H9 (cell line): ENCODE measurements around the gene NR2F1-AS1. TPM values are rescaled to one million over a fixed set of nuclear protein-coding genes. Genes with fewer than 3 reads are reported as not detected.

Experiments
- DNase-seq: peaks from one replicate; pipeline ENCODE4 v3.0.0-alpha.2; 2017
- H2AFZ ChIP-seq: one replicate; pipeline ENCODE4 v1.6.1; 2013; ENCODE audit warnings: mild to moderate bottlenecking, low read length, control low read depth, moderate library complexity
- H2AK5ac ChIP-seq: 2 replicates; pipeline ENCODE4 v1.6.1; 2013; ENCODE audit warnings: low read length, control low read depth, mixed read lengths; ENCODE audit not compliant: insufficient read length
- H2BK120ac ChIP-seq: one replicate; pipeline ENCODE4 v1.6.1; 2013; ENCODE audit warnings: low read depth, mild to moderate bottlenecking, low read length, control low read depth, inconsistent platforms; ENCODE audit not compliant: poor library complexity, severe bottlenecking
- H2BK12ac ChIP-seq: 2 replicates; pipeline ENCODE4 v1.6.1; 2013; ENCODE audit warnings: low read length, control low read depth, mixed read lengths, low read depth; ENCODE audit not compliant: insufficient read length
- H2BK15ac ChIP-seq: 2 replicates; pipeline ENCODE4 v1.6.1; 2013; ENCODE audit warnings: low read depth, low read length, control low read depth
- H2BK20ac ChIP-seq: one replicate; pipeline ENCODE4 v1.6.1; 2013; ENCODE audit warnings: low read depth, mild to moderate bottlenecking, low read length, control low read depth, inconsistent platforms; ENCODE audit not compliant: poor library complexity, severe bottlenecking
- H2BK5ac ChIP-seq: 2 replicates; pipeline ENCODE4 v1.6.1; 2013; ENCODE audit warnings: low read length, control low read depth, mixed read lengths; ENCODE audit not compliant: insufficient read length
- H3K14ac ChIP-seq: 2 replicates; pipeline ENCODE4 v1.6.1; 2013; ENCODE audit warnings: low read length, control low read depth; ENCODE audit not compliant: insufficient read depth
- H3K18ac ChIP-seq: 2 replicates; pipeline ENCODE4 v1.6.1; 2013; ENCODE audit warnings: low read depth, mild to moderate bottlenecking, mixed read lengths, low read length, control low read depth; ENCODE audit not compliant: insufficient read length
- H3K23ac ChIP-seq: 2 replicates; pipeline ENCODE4 v1.6.1; 2013; ENCODE audit warnings: low read length, control low read depth, mixed read lengths, low read depth; ENCODE audit not compliant: insufficient read length
- H3K23me2 ChIP-seq: 2 replicates; pipeline ENCODE4 v1.6.1; 2013; ENCODE audit warnings: low read depth, mild to moderate bottlenecking, mixed read lengths, low read length, control low read depth; ENCODE audit not compliant: insufficient read length, poor library complexity, severe bottlenecking
- H3K27ac ChIP-seq: 2 replicates; pipeline ENCODE4 v1.5.1; 2013; ENCODE audit warnings: low read length, control low read depth, mixed read lengths, low read depth; ENCODE audit not compliant: insufficient read length
- H3K27me3 ChIP-seq: 2 replicates; pipeline ENCODE4 v1.6.1; 2013; ENCODE audit warnings: low read length, control low read depth, inconsistent platforms; ENCODE audit not compliant: insufficient read depth
- H3K4ac ChIP-seq: 2 replicates; pipeline ENCODE4 v1.6.1; 2013; ENCODE audit warnings: low read depth, mild to moderate bottlenecking, control low read depth, inconsistent platforms, low read length, moderate library complexity
- H3K4me1 ChIP-seq: 2 replicates; pipeline ENCODE4 v1.6.1; 2013; ENCODE audit warnings: low read length, control low read depth, inconsistent platforms; ENCODE audit not compliant: insufficient read depth
- H3K4me2 ChIP-seq: 2 replicates; pipeline ENCODE4 v1.6.1; 2013; ENCODE audit warnings: low read length, control low read depth, mixed read lengths; ENCODE audit not compliant: insufficient read length, insufficient read depth
- H3K56ac ChIP-seq: 2 replicates; pipeline ENCODE4 v1.6.1; 2013; ENCODE audit warnings: low read depth, mild to moderate bottlenecking, mixed read lengths, low read length, control low read depth; ENCODE audit not compliant: insufficient read length
- H3K79me1 ChIP-seq: 2 replicates; pipeline ENCODE4 v1.6.1; 2013; ENCODE audit warnings: low read depth, mild to moderate bottlenecking, moderate library complexity, low read length, control low read depth, inconsistent platforms; ENCODE audit not compliant: insufficient read depth, poor library complexity, severe bottlenecking
- H3K79me2 ChIP-seq: 2 replicates; pipeline ENCODE4 v1.6.1; 2013; ENCODE audit warnings: low read length, control low read depth, inconsistent platforms; ENCODE audit not compliant: insufficient read depth
- H3K9ac ChIP-seq: 2 replicates; pipeline ENCODE4 v1.6.1; 2013; ENCODE audit warnings: low read length, control low read depth, mixed read lengths; ENCODE audit not compliant: insufficient read length; ENCODE audit errors: extremely low read depth
- H3K9me3 ChIP-seq: one replicate; pipeline ENCODE4 v1.6.1; 2013; ENCODE audit warnings: low read depth, low read length, inconsistent platforms; ENCODE audit not compliant: control insufficient read depth
- H3T11ph ChIP-seq: one replicate; pipeline ENCODE4 v1.6.1; 2013; ENCODE audit warnings: mild to moderate bottlenecking, low read length, control low read depth, inconsistent platforms
- H4K20me1 ChIP-seq: one replicate; pipeline ENCODE4 v1.6.1; 2013; ENCODE audit not compliant: control insufficient read depth, insufficient read length, insufficient read depth
- H4K5ac ChIP-seq: 2 replicates; pipeline ENCODE4 v1.6.1; 2013; ENCODE audit warnings: low read depth, mild to moderate bottlenecking, mixed read lengths, low read length, control low read depth; ENCODE audit not compliant: insufficient read length
- H4K8ac ChIP-seq: replicated peaks from 2 replicates; pipeline ENCODE4 v1.6.1; 2013; ENCODE audit warnings: low read length, control low read depth, mixed read lengths, low read depth; ENCODE audit not compliant: insufficient read length
- H4K91ac ChIP-seq: 2 replicates; pipeline ENCODE4 v1.6.1; 2013; ENCODE audit warnings: low read depth, mild to moderate bottlenecking, moderate library complexity, mixed read lengths, low read length, control low read depth; ENCODE audit not compliant: insufficient read length
- H3K27ac Mint-ChIP-seq, 3 experiments: 2 replicates in 2 of 3; 3 replicates in 1 of 3; pipeline ENCODE4 v1.8.0; 2020 to 2021; ENCODE audit warnings: mixed read lengths in 3 of 3, mild to moderate bottlenecking in 1 of 3, moderate library complexity in 1 of 3
- H3K27me3 Mint-ChIP-seq: 2 replicates; pipeline ENCODE4 v1.8.0; 2021; ENCODE audit warnings: low read depth, mild to moderate bottlenecking, moderate library complexity, mixed read lengths
- H3K36me3 Mint-ChIP-seq, 3 experiments: 2 replicates in 2 of 3; 3 replicates in 1 of 3; pipeline ENCODE4 v1.8.0; 2020 to 2021; ENCODE audit warnings: low read depth in 3 of 3, mixed read lengths in 3 of 3; ENCODE audit not compliant: insufficient read depth in 1 of 3
- H3K4me1 Mint-ChIP-seq, 2 experiments: 2 replicates each; pipeline ENCODE4 v1.8.0; 2020; ENCODE audit warnings: mixed read lengths in 2 of 2
- H3K4me3 Mint-ChIP-seq, 2 experiments: 2 replicates in 1 of 2; 3 replicates in 1 of 2; pipeline ENCODE4 v1.8.0; 2020 to 2021; ENCODE audit warnings: mild to moderate bottlenecking in 2 of 2, mixed read lengths in 2 of 2, moderate library complexity in 1 of 2
- H3K9me3 Mint-ChIP-seq, 2 experiments: 2 replicates in 1 of 2; 3 replicates in 1 of 2; pipeline ENCODE4 v1.8.0; 2020; ENCODE audit warnings: mild to moderate bottlenecking in 2 of 2, mixed read lengths in 2 of 2, moderate library complexity in 1 of 2
- CTCF ChIP-seq: fragments of 200-600 bp; sonication (generic); conservative IDR thresholded peaks from 3 replicates; pipeline ENCODE4 v1.8.0; 2021; ENCODE audit warnings: antibody characterized with exemption, mild to moderate bottlenecking
- WGBS: extraction: QIAGEN DNeasy Blood & Tissue Kit; methylation state at CpG from one replicate; pipeline ENCODE4 v1.1.7; 2013; ENCODE audit warnings: missing lambda C conversion rate, low lambda C conversion rate, mixed read lengths; ENCODE audit not compliant: insufficient read length; ENCODE audit errors: extremely low coverage; 5-methylcytosine and 5-hydroxymethylcytosine counted together
- total RNA-seq: library from RNA; stranded (reverse); gene quantifications from 2 replicates; pipeline ENCODE4 v1.2.1, GENCODE V29; 2021

NR2F1-AS1 gene
- total RNA-seq, 1 experiment from 2014 or later, result 1.9 TPM

- Mint-ChIP-seq H3K36me3 (no peaks in the 10 kb centered on the region), H3K27me3 (no peaks in the 10 kb centered on the region), H3K4me1 (peaks cover 12 to 21% of the 10 kb centered on the region in 2 experiments), H3K27ac (no peak overlapping the region), H3K9me3 (no peaks in the 10 kb centered on the region), H3K4me3 (no peak overlapping the region)
- DNase-seq, result no peak
- Histone ChIP-seq H3K4me2 (no peak overlapping the region), H3K9me3 (no peaks in the 10 kb centered on the region), H3K18ac (no peak overlapping the region), H2AFZ (no peak overlapping the region), H3K4ac (no peak overlapping the region), H4K91ac (no peak overlapping the region), H2BK20ac (no peak overlapping the region), H3K79me2 (no peaks in the 10 kb centered on the region), H3K23me2 (no peaks in the 10 kb centered on the region), H2AK5ac (no peak overlapping the region), H3K27me3 (no peaks in the 10 kb centered on the region), H3K23ac (no peak overlapping the region), H2BK15ac (no peak overlapping the region), H2BK120ac (no peak overlapping the region), H3K14ac (no peak overlapping the region), H2BK5ac (no peak overlapping the region), H4K20me1 (no peaks in the 10 kb centered on the region), H3K79me1 (no peaks in the 10 kb centered on the region), H3K56ac (no peak overlapping the region), H4K8ac (no peak overlapping the region), H3K9ac (no peak overlapping the region), H2BK12ac (no peak overlapping the region), H3K4me1 (peaks cover 5% of the 10 kb centered on the region), H3T11ph (no peak overlapping the region), H3K27ac (no peak overlapping the region), H4K5ac (no peak overlapping the region)
- no CpG with 5 or more reads among the region's 8 CpGs for WGBS
- no peak for TF ChIP-seq CTCF
Observed at GRCh38 chr5:93430118-93430517, 150.9 kb downstream of the NR2F1-AS1 start.
